Stimulated activated CD8-positive, alpha-beta memory T cell treated with anti-CD3 and anti-CD28 coated beads, Interleukin-7, amount 100 ng/mL, for 48 hours (primary cell): ENCODE data around the gene SSBP2.
"Not testable (repeated sequence)": the region's sequence is repeated elsewhere in the genome, so short reads cannot be mapped to it uniquely, and the experiment has no call there.

Experiments used
- DNase-seq, 2 donors: peaks; one replicate each; pipeline ENCODE4 v3.0.0-alpha.2; 2020; ENCODE audit warnings: low read depth in 1 of 2; ENCODE audit errors: extremely low read depth in 1 of 2

Gene SSBP2

DNA sequence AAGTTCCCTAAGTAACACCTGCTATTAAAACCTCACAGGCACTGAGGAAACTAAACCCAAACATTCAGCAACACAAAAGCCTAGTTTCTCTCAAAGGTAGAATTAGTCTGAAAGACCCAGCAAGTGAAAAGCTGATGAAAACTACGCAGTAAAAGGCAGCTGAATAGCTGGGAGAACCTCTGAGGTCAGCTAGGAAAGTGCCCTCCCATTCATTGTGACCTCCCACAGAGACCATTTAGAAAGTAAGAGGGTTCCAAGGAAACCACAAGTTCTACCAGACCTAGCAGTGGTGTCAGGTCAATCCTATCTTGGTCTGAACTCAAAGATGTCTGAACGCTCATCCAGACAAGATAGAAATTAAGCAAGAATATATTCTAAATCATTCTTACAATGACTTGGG is 144.7 kb downstream of the SSBP2 start:
- no peak for DNase-seq

DNA sequence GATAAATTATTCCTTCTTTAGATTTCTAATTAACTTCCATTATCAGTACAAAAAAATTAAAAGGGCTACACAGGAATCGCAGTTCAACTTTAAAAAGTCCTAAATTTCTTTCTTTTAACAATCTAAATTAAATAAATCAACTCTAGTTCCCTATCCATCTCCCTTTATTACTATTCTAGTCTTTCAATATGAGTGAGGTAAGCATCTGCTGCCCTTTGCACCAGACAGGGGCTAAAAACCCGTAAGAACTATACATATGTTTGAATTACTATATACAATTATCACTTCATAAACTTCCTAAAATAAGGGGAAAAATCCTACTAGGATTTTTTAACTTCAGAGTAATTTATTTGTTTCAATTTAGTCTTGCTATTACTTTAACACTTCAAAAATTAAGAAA is 145.6 kb downstream of the SSBP2 start:
- no peak for DNase-seq

DNA sequence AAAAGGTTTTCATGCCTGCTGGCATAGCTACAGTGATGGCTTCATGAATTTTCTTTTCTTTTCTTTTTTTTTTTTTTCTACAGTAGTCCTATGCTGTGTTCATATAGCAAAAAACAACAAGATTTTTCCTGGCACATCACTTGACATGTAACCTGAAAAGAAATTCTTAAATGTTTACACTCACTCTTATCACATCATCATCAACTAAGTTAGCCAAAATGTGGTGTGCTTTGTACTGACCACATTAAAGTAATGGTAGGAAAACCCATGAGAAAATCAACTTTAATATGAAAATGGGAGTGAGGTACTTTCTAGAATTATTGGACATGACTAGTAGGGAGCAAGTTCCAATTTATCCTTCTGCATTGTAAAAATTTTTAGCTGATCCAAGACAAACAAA is 146.7 kb downstream of the SSBP2 start:
- no peak for DNase-seq

DNA sequence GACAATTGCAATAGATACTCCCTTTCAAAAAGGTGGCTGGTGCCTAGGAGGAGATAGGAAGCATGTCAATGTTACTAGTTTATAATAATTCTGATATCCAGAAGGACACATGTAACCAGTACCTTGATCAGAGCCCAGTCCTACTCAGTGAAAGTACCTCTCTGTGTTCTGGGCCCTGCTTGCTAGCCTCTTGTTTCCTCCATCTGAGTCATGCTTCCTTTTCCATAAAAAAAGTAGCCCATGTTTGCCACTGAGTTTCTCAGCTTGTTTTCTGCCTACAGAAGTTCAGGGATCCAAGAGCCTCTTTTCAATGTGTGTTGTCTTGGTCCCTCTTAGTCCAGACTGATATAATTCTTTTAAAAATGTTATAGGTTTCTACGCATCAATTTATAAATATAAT is 149.0 kb downstream of the SSBP2 start:
- no peak for DNase-seq

DNA sequence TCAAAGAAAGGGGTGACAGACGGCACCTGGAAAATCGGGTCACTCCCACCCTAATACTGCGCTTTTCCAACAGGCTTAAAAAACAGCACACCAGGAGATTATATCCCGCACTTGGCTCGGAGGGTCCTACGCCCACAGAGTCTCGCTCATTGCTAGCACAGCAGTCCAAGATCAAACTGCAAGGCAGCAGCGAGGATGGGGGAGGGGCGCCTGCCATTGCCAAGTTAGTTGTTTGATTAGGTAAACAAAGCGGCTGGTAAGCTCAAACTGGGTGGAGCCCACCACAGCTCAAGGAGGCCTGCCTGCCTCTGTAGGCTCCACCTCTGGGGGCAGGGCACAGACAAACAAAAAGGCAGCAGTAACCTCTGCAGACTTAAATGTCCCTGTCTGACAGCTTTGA is 158.8 kb downstream of the SSBP2 start:
- DNase-seq: not testable (repeated sequence)

DNA sequence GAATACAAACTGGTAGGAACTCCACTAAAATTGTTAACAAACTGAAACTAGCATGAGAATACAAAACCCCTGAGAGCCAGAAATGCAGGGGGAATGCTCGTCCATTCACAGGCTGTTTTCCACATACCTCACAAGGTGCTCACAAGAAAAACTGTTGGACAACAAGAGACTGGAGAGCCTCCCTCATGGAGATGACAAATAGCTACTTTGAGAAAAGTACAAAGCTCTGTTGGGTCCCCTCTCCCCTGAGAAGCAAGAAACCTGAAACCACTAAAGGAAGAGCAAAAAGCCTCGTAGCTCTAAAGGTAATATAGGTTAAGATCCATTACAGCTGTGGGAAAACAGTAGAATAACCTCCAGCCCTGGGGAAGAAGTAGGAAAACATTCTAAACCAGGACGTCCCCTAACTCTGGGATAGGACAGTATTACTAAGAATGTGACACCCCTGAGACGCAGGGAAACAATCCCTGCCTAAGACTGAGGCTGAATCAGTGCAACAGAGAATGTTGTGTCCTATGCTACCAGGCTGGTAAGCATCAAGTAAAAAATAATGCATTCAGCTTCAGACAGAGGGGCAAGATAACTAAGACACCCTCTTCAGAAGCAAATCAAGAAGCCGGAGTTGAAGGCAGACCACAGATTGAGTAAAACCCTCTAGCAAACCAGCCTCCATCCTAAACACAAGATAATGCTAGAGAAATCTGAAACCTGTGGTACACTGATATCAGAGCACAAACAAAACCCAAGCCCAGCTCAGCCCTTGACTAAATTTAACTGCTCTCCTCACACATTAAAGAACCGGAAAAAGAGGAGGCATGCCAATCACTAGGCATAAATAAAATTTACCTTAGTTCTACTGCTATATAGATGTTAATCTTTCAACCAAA is 160.2 kb downstream of the SSBP2 start:
- no peak for DNase-seq

DNA sequence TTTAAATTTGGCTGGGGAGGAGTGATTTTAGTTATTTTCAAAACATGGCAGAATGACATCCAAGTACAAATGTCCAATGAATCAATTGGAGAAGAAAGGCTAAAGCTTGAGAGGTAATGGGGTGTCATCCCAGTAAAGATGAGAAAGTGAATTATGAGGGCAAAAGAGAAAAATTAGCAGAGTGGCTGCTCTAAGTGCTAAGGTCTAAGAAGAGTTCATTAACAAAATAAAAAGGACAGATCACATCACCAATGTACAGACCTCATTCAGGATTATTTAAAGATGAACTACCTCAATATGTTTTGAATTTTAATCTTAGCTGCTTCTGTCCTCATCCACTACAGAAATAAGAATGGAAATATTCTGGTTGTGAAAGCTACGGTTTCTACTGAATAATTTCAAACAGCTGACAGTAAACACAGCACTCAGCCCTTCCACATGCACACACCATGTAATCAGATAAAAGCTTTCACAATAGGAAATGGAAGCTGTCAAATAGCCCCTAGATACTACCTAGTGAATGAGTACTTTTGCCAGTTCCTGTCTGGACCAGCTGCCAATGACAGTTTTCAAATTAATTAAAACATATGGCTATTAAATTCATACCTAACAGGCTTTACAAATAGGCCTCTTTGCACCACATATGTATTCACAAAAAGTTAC is 171.5 kb downstream of the SSBP2 start:
- no peak for DNase-seq

DNA sequence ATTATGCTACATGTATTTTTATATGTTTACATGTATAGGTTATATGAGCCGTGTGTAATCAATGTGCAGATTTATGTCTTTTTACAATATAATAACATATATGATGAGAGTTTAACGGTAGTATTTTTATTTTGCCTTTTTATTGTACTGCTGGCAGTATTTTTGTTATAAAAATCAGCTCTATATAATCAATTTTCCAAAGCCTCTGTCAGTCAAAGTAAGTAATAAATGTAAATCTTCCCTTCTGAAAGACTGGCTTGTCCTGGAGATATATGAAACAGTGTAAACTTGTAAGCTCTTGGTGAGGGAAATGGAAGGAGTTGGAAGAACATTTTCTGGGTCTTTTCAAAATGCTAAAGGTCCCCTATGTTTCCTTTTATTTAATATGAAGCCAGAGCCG is 173.8 kb downstream of the SSBP2 start:
- DNase-seq: no peak

DNA sequence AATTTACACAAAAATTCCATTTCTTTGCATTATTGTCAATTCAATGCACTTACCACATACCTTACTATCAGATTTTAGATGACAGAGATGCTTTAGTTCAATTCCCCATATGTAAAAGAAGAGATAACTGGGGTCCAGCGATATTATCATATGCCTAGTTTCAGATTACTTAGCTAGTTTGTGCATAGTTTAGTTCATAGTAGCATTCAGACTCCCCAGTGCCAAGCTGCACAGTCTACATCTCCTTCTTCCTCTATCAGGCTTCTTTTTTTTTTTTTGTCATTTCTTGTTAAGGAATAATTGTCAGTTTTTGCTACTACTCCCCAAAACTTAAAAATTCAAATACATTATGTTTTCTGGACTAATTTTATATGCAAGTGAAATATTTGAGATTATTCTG is 175.0 kb downstream of the SSBP2 start:
- no peak for DNase-seq

DNA sequence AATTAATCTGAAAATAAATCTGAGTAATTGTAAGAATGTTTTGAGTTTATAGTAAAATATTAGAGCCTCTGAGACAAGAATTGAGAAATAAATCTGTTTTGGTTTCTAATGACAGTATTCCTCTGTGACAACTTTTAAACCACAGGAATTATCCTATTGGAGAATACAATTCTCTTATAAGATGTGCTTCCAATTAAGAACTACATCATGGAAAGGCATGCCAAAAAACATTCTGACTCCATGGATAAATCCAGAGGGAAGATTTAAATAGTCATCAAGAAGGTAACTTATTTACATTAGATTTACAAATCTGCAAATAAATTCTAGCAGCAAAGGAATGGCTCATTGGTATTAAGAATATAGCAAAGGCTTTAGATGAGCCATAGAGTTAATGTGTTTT is 178.7 kb downstream of the SSBP2 start:
- no peak for DNase-seq

DNA sequence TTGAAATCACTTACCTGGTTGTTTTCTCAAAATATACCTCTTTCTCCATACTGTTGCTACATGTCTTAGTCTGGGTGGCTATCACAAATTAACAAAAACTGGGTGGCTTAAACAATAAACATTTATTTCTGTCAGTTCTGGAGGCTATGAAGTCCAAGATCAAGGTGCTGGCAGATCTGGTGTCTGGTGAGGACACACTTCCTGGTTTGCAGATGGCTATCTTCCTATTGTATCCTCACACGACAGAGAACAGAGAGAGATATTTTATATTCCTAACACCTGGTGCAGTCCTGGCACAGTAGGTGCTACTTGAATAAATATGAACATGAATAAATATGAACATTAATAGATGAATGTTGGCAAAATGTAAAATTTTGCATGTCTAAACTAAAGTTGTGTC is 192.7 kb downstream of the SSBP2 start:
- no peak for DNase-seq

DNA sequence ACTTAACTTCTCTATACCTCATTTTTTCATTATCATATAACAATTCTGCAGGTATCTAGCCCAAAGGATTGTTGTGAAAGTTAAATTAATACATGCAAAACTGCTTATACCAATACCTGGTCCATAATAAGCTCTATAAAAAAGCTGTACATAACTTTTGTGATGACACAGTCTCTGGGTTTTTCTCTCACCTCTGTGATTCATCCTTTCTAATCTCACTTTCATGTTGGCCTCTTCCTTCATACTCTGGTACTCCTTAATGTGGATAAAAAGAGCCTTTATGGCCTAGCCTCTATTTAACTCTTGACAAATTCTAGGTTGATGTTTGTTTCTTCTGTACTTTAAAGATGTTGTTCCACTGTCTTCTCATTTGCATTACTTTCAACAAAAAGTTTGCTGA is 194.1 kb downstream of the SSBP2 start:
- no peak for DNase-seq

DNA sequence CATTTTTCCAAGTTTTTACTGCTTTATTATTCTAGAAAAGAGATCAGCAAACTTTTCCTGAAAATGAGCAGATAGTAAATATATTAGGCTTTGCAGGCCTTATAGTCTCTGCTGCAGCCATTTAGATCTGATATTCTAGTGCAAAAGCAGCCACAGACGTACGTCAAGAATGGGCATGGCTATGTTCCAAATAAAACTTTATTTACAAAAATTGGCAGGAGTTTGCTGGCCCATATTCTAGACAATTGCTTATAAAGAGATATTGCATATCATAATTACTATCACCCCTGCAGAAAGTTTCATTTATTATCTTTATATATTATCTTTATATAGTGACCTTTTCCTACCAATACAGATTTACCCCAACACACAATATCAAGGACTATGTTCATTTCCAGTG is 195.0 kb downstream of the SSBP2 start:
- DNase-seq: no peak

DNA sequence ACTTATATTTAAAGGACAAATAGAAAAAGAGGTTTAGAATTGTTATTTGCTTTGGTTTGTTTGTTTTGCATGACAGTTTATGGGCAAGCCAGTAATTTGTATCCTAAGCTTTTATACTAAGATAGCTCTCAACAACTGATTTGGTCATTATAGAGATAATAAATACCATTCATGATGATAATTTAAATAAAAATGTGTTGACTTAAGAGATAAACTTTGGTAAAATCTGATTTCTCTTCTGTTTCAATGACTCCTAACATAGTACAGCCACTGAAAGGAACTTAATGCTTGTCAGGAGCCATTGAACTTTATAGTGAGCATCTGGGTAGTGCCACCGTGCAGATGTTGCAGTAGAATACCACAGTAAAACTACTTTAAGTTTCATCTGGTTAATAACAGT is 196.2 kb downstream of the SSBP2 start:
- no peak for DNase-seq

DNA sequence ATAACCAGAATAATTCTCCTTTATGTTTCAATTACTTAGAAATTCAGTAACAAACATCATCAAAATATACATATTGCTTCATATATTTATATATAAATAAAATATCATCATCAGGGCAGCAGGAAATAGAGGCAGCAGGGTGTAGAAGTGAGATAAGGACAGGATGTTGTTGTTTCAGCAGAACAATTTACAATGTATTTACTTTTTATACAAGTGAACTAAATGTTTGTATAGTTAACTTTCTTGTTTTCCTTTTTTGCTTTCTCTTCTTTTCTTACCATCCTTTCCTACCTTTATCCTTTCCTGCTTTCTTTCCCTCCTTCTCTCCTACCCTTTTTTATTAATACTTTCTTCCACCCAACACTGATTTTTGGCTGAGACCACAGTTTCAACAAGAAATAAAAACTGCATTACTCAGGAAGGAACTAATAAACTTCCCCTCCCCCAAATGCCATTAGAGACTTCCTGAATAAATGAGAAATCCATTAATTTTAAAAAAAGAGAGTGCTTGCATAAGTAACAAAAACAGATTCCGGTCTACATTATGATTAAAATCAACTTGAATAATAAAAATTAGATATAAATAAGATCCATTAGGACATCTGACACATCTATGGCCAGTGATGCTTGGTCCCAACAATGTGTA is 197.2 kb downstream of the SSBP2 start:
- DNase-seq: no peak

DNA sequence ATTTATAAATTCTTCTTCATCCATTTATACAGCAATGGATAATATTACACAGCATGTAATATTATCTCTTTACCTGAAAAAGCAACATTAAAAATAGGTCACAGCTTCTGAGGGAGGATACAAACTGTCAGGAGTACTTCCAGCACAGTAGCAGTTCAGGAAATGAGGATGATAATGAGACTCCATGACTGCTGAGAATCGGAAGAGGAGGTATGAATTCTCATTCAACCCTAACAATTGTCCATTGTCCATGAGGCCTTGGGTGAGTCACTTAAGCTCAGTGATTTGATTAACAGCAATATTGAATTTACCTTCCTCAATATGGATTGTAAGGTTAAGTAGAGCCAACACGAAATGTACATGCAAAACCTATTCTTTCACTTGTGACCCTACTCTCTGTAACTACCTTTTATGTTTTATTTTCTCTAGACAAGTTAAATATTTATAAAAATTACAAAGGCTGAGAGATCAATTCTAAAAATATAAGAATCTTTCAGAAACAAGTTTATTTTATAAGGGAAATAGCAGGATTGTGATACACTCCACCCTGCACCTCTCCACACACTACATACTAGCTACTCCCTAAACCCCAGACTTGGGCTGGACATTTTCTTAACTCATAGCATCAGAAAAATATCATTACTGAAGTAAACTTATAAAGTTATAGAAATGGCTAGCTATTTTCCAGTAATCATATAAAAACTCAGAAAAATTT is 197.9 kb downstream of the SSBP2 start:
- no peak for DNase-seq

DNA sequence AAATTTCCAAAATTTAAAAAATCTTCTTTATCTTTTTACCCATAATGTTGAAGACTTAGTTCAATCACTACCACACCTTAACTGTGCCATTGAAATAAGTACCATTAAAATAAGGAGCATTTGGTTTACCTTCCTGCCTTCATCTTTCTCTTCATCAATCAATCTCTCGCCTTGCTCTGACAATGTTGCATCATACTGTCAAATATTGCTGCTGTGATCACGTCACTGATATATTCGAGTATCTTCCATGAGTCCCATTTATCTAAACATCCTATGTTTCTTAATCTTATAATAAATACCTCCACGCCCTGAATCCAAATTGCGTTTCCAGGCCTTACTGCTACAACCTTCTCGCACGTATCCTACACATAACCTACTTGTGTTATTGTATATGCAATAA is 201.8 kb downstream of the SSBP2 start:
- no peak for DNase-seq

DNA sequence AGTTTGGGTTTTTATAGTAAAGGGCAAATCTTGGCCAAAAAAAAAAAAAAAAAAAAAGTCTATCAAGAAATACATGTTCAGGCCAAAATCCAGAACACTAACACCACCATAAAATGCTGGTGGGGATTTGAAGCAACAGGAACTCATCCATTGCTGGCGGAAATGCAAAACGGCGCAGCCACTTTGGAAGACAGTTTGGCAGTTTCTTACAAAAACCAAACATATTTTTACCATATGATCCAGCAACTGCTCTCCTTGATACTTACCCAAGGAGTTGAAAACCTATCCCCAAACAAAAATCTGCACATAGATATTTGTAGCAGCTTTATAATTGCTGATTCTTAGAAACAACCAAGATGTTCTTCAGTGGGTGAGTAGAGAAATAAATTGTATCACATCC is 203.9 kb downstream of the SSBP2 start:
- no peak for DNase-seq

DNA sequence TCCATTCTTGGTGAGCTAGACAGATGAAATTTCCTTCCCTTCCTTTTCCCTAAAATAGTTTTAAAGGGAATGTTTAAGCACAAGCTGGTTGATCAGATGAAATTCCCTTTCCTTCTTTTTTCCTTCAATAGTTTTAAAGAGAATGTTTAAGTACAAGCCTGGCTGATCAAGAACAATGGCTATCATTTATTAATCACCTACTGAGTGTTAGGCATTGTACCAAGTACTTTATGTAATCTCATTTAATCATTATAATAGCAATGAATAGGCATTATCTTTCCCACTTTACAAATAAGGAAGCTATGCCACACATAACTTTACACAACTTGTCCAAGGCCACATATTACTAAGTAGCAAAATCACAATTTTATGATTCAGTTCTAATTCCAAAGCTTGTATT is 205.0 kb downstream of the SSBP2 start:
- no peak for DNase-seq

DNA sequence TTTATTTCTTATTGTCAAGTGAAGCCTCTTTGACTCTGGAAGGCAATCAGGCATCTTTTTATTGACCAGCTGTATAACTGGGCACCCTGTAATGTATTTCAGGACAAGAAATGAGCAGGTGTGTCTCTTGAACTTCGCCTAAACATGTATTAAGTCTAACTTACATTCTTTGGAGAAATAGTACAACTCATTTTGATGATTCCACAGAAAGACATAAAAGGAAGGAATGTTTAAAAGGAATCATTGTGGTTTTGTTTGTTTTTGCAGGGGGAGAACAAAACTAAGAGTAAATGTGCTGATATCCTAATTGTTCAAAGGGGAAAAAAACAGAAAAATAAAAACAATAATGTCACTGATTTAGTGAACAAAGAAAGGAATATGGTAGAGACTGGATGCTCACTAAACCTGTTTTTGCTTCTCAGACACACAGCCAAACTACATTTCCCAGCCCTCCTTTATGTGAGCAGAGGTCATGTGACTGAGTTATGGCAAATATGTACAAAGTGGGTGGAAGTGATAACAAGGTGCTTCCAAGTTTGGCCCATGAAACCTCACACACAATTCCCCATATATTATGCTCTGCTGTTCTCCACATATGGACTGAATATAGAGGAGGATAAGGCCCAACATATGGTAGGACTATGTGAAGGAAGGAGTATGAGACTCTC is 206.4 kb downstream of the SSBP2 start:
- DNase-seq: no peak

DNA sequence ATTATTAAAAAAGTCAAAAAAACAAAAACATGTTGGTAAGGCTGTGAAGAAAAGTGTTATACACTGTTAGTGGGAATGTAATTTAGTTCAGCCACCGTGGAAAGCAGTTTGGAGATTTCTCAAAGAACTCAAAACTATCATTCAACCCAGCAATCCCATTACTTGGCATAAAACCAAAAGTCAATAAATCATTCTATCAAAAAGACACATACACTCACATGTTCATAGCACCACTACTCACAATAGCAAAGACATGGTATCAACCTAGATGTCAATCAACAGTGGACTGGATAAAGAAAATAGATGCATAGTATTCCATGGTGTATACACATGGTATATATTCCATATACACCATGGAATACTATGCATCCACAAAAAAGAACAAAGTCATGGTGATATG is 208.7 kb downstream of the SSBP2 start:
- no peak for DNase-seq
